Liver (tissue), 9 donors: Measurements from ENCODE around the gene HS3ST2. TPM values are rescaled to one million over a fixed set of nuclear protein-coding genes. Genes with fewer than 3 reads are reported as not detected.

ENCODE experiments used
- DNase-seq: peaks from one replicate; pipeline ENCODE4 v3.0.0-alpha.2; 2017; ENCODE audit warnings: low spot score
- H3K27ac ChIP-seq, 2 donors: one replicate each; pipeline ENCODE4 v1.7.0; 2013; ENCODE audit warnings: inconsistent platforms in 2 of 2, low read length in 2 of 2, control low read depth in 1 of 2, low read depth in 1 of 2, mild to moderate bottlenecking in 1 of 2
- H3K27me3 ChIP-seq, 4 donors: one replicate each; pipeline versions ENCODE4 v1.6.1 to v1.7.0; 2013; ENCODE audit warnings: low read length in 3 of 4, inconsistent platforms in 1 of 4, mild to moderate bottlenecking in 1 of 4, moderate library complexity in 1 of 4; ENCODE audit not compliant: control insufficient read depth in 4 of 4, insufficient read depth in 4 of 4
- H3K36me3 ChIP-seq, 4 donors: one replicate each; pipeline versions ENCODE4 v1.6.1 to v1.7.0; 2013; ENCODE audit warnings: low read length in 3 of 4, mild to moderate bottlenecking in 3 of 4, low read depth in 1 of 4, moderate library complexity in 1 of 4; ENCODE audit not compliant: control insufficient read depth in 4 of 4, insufficient read depth in 3 of 4
- H3K4me1 ChIP-seq, 4 donors: one replicate each; pipeline versions ENCODE4 v1.6.1 to v1.7.0; 2013; ENCODE audit warnings: low read length in 3 of 4, mild to moderate bottlenecking in 3 of 4, moderate library complexity in 1 of 4; ENCODE audit not compliant: control insufficient read depth in 4 of 4, insufficient read depth in 4 of 4
- H3K4me3 ChIP-seq, 3 donors: one replicate each; pipeline versions ENCODE4 v1.6.1 to v1.7.0; 2013; ENCODE audit warnings: low read length in 3 of 3, control low read depth in 1 of 3, low read depth in 1 of 3, mild to moderate bottlenecking in 1 of 3
- H3K9ac ChIP-seq, 2 donors: one replicate each; pipeline ENCODE4 v1.7.0; 2013; ENCODE audit warnings: low read length in 2 of 2, mild to moderate bottlenecking in 2 of 2, moderate library complexity in 2 of 2, control low read depth in 1 of 2, low read depth in 1 of 2
- H3K9me3 ChIP-seq, 4 donors: one replicate each; pipeline versions ENCODE4 v1.6.1 to v1.7.0; 2013; ENCODE audit warnings: low read length in 3 of 4; ENCODE audit not compliant: control insufficient read depth in 4 of 4
- EGR1 ChIP-seq, 2 donors: IDR thresholded peaks; 2 replicates each; pipeline ENCODE4 v1.6.1; 2016 to 2018; ENCODE audit warnings: antibody characterized with exemption in 2 of 2, low read depth in 2 of 2
- FOXA1 ChIP-seq: IDR thresholded peaks from 2 replicates; pipeline ENCODE4 v1.6.1; 2016; ENCODE audit warnings: antibody characterized with exemption
- FOXA2 ChIP-seq: IDR thresholded peaks from 2 replicates; pipeline ENCODE4 v1.6.1; 2016; ENCODE audit warnings: antibody characterized with exemption
- GABPA ChIP-seq, 2 donors: IDR thresholded peaks in 1 of 2; conservative IDR thresholded peaks in 1 of 2; 2 replicates each; pipeline ENCODE4 v1.6.1; 2016; ENCODE audit warnings: antibody characterized with exemption in 2 of 2, mild to moderate bottlenecking in 1 of 2, moderate library complexity in 1 of 2
- HNF4A ChIP-seq, 2 donors: conservative IDR thresholded peaks; 2 replicates each; pipeline ENCODE4 v1.6.1; 2016; ENCODE audit warnings: antibody characterized with exemption in 2 of 2, mild to moderate bottlenecking in 2 of 2
- HNF4G ChIP-seq: IDR thresholded peaks from 2 replicates; pipeline ENCODE4 v1.6.1; 2016; ENCODE audit warnings: antibody characterized with exemption
- JUND ChIP-seq, 2 donors: IDR thresholded peaks; 2 replicates each; pipeline ENCODE4 v1.6.1; 2016; ENCODE audit warnings: antibody characterized with exemption in 2 of 2
- NR2F2 ChIP-seq: IDR thresholded peaks from 2 replicates; pipeline ENCODE4 v1.6.1; 2016; ENCODE audit warnings: antibody characterized with exemption
- RAD21 ChIP-seq, 2 donors: IDR thresholded peaks; 2 replicates each; pipeline ENCODE4 v1.6.1; 2016; ENCODE audit warnings: antibody characterized with exemption in 2 of 2, mild to moderate bottlenecking in 2 of 2
- RXRA ChIP-seq, 2 donors: IDR thresholded peaks; 2 replicates each; pipeline ENCODE4 v1.6.1; 2017 to 2018; ENCODE audit warnings: antibody characterized with exemption in 2 of 2, mild to moderate bottlenecking in 1 of 2
- SP1 ChIP-seq: IDR thresholded peaks from 2 replicates; pipeline ENCODE4 v1.6.1; 2018; ENCODE audit warnings: antibody characterized with exemption, mild to moderate bottlenecking
- TAF1 ChIP-seq: conservative IDR thresholded peaks from 2 replicates; pipeline ENCODE4 v1.6.1; 2016; ENCODE audit warnings: antibody characterized with exemption, mild to moderate bottlenecking
- YY1 ChIP-seq: IDR thresholded peaks from 2 replicates; pipeline ENCODE4 v1.6.1; 2016; ENCODE audit warnings: antibody characterized with exemption, mild to moderate bottlenecking
- WGBS: extraction: QIAGEN DNeasy Blood & Tissue Kit; methylation state at CpG from one replicate; pipeline ENCODE4 v1.1.7; 2013; 5-methylcytosine and 5-hydroxymethylcytosine counted together
- polyA plus RNA-seq, 2 donors: library from polyadenylated mRNA; stranded (reverse) in 1 of 2; unstranded in 1 of 2; fragments of 200-250 nt in 1 of 2; fragments of >200 nt in 1 of 2; fragmentation: Nextera tagmentation in 1 of 2; extraction: Ambion mirVana in 1 of 2; gene quantifications; one replicate each; pipeline versions ENCODE4 v1.2.1 to v1.2.3, GENCODE V29; 2013 to 2015
- total RNA-seq, 2 donors: library from RNA; depleted of rRNA; stranded (reverse); fragments of >200 nt; gene quantifications; one replicate each; pipeline ENCODE4 v1.2.3, GENCODE V29; 2014
- TF ChIP-seq, protein P1 (sequence below): fragments of 150-350 bp; IDR thresholded peaks from 2 replicates; pipeline ENCODE4 v1.5.1; 2017; ENCODE audit warnings: improper control_type of control experiment, low read depth, low read length; ENCODE audit not compliant: missing input control
- TF ChIP-seq, protein P2 (sequence below): IDR thresholded peaks from 2 replicates; pipeline ENCODE4 v1.6.1; 2016; ENCODE audit warnings: antibody characterized with exemption
- TF ChIP-seq, protein P3 (sequence below): IDR thresholded peaks from 2 replicates; pipeline ENCODE4 v1.6.1; 2016; ENCODE audit warnings: antibody characterized with exemption
- TF ChIP-seq, protein P4 (sequence below): IDR thresholded peaks from 2 replicates; pipeline ENCODE4 v1.6.1; 2016; ENCODE audit warnings: antibody characterized with exemption
- TF ChIP-seq, protein P5 (sequence below): IDR thresholded peaks from 2 replicates; pipeline ENCODE4 v1.6.1; 2016; ENCODE audit warnings: antibody characterized with exemption, mild to moderate bottlenecking
- donor health status: healthy.
- donor health status: healthy.
- donor health status: healthy.
- donor health status: healthy.
- donor health status: healthy.

The HS3ST2 gene
- total and polyA plus RNA-seq, 4 donors, result 0.08 to 0.14 (median 0.09) TPM; not detected in 1

DNA sequence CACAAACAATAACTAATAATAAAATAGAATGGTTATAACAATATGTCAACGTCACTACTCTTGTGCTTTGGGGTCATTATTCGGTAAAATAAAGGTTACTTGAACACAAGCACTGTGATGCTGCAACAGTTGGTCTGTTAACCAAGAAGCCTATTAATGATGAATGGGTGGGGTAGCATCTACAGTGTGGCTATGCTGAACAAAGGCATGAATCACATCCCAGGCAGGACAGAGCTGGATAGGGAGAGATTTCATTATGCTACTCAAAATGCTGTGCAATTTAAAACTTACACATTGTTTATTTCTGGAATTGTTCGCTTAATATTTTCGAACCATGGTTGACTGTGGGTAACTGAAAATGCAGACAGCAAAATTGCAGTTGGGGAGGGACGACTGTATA, 9.1 kb upstream of the HS3ST2 start:
- no peak overlapping the region for H3K4me3 ChIP-seq
- no peaks in the 10 kb centered on the region for H3K9me3 ChIP-seq
- H3K27me3 ChIP-seq, result peaks cover 0 to 13% (median 0%) of the 10 kb centered on the region in 4 donors
- no peak overlapping the region for H3K27ac ChIP-seq
- no peak overlapping the region for H3K9ac ChIP-seq
- 69% methylated on average over 5 of the region's 5 CpGs for WGBS
- no peaks in the 10 kb centered on the region for H3K36me3 ChIP-seq
- H3K4me1 ChIP-seq, result no peaks in the 10 kb centered on the region
- DNase-seq, result no peak
- no peak for TF ChIP-seq FOXA2
- no peak for TF ChIP-seq TAF1
- TF ChIP-seq SP1, result no peak
- TF ChIP-seq, protein P1, sequence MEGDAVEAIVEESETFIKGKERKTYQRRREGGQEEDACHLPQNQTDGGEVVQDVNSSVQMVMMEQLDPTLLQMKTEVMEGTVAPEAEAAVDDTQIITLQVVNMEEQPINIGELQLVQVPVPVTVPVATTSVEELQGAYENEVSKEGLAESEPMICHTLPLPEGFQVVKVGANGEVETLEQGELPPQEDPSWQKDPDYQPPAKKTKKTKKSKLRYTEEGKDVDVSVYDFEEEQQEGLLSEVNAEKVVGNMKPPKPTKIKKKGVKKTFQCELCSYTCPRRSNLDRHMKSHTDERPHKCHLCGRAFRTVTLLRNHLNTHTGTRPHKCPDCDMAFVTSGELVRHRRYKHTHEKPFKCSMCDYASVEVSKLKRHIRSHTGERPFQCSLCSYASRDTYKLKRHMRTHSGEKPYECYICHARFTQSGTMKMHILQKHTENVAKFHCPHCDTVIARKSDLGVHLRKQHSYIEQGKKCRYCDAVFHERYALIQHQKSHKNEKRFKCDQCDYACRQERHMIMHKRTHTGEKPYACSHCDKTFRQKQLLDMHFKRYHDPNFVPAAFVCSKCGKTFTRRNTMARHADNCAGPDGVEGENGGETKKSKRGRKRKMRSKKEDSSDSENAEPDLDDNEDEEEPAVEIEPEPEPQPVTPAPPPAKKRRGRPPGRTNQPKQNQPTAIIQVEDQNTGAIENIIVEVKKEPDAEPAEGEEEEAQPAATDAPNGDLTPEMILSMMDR, result no peak
- TF ChIP-seq FOXA1, result no peak
- no peak for TF ChIP-seq HNF4G
- no peak for TF ChIP-seq YY1
- TF ChIP-seq, protein P2, sequence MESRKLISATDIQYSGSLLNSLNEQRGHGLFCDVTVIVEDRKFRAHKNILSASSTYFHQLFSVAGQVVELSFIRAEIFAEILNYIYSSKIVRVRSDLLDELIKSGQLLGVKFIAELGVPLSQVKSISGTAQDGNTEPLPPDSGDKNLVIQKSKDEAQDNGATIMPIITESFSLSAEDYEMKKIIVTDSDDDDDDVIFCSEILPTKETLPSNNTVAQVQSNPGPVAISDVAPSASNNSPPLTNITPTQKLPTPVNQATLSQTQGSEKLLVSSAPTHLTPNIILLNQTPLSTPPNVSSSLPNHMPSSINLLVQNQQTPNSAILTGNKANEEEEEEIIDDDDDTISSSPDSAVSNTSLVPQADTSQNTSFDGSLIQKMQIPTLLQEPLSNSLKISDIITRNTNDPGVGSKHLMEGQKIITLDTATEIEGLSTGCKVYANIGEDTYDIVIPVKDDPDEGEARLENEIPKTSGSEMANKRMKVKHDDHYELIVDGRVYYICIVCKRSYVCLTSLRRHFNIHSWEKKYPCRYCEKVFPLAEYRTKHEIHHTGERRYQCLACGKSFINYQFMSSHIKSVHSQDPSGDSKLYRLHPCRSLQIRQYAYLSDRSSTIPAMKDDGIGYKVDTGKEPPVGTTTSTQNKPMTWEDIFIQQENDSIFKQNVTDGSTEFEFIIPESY, result no peak
- TF ChIP-seq, protein P3, sequence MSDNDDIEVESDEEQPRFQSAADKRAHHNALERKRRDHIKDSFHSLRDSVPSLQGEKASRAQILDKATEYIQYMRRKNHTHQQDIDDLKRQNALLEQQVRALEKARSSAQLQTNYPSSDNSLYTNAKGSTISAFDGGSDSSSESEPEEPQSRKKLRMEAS, result no peak
- no peak for TF ChIP-seq RXRA (IDR thresholded peaks at IDR 0.05)
- no peak for TF ChIP-seq RAD21 (IDR thresholded peaks at IDR 0.05)
- TF ChIP-seq, protein P4, sequence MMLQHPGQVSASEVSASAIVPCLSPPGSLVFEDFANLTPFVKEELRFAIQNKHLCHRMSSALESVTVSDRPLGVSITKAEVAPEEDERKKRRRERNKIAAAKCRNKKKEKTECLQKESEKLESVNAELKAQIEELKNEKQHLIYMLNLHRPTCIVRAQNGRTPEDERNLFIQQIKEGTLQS, result no peak
- no peak for TF ChIP-seq JUND (IDR thresholded peaks at IDR 0.05)
- TF ChIP-seq NR2F2, result no peak

DNA sequence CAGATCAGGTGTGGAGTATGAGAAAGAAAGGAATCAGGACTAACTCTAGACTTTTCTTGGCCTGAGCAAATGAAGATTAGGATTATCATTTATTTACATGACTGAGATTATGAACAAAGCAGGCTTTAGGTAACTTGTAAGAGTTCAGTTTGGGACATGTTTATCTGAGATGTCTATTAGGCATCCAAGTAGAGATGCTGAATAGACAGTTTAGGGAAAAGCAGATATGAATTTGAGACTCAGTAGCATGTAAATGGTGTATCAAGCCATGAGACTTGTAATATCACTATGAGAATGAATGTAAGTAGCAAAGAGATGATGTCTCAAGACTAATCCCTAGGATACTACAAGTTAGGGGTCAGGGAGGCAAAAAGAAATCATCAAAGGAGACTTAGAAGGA, 8.6 kb upstream of the HS3ST2 start:
- Histone ChIP-seq H3K4me1 (no peaks in the 10 kb centered on the region), H3K4me3 (no peak overlapping the region), H3K27me3 (peaks cover 0 to 13% (median 0%) of the 10 kb centered on the region in 4 donors), H3K9me3 (no peaks in the 10 kb centered on the region), H3K9ac (no peak overlapping the region), H3K36me3 (no peaks in the 10 kb centered on the region), H3K27ac (no peak overlapping the region)
- TF ChIP-seq YY1 (no peak), FOXA2 (no peak), HNF4A (conservative IDR thresholded peaks at IDR 0.05) (no peak), GABPA (IDR thresholded peaks at IDR 0.05 in 1 of 2, conservative IDR thresholded peaks at IDR 0.05 in 1 of 2) (no peak), HNF4G (no peak), RAD21 (IDR thresholded peaks at IDR 0.05) (no peak), JUND (IDR thresholded peaks at IDR 0.05) (no peak), EGR1 (IDR thresholded peaks at IDR 0.05; ENCODE audit: low read depth in 2 of 2) (no peak), SP1 (no peak)
- TF ChIP-seq, protein P1, result no peak
- TF ChIP-seq, protein P5, sequence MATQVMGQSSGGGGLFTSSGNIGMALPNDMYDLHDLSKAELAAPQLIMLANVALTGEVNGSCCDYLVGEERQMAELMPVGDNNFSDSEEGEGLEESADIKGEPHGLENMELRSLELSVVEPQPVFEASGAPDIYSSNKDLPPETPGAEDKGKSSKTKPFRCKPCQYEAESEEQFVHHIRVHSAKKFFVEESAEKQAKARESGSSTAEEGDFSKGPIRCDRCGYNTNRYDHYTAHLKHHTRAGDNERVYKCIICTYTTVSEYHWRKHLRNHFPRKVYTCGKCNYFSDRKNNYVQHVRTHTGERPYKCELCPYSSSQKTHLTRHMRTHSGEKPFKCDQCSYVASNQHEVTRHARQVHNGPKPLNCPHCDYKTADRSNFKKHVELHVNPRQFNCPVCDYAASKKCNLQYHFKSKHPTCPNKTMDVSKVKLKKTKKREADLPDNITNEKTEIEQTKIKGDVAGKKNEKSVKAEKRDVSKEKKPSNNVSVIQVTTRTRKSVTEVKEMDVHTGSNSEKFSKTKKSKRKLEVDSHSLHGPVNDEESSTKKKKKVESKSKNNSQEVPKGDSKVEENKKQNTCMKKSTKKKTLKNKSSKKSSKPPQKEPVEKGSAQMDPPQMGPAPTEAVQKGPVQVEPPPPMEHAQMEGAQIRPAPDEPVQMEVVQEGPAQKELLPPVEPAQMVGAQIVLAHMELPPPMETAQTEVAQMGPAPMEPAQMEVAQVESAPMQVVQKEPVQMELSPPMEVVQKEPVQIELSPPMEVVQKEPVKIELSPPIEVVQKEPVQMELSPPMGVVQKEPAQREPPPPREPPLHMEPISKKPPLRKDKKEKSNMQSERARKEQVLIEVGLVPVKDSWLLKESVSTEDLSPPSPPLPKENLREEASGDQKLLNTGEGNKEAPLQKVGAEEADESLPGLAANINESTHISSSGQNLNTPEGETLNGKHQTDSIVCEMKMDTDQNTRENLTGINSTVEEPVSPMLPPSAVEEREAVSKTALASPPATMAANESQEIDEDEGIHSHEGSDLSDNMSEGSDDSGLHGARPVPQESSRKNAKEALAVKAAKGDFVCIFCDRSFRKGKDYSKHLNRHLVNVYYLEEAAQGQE, result no peak
- TF ChIP-seq, protein P4, result no peak
- TF ChIP-seq, protein P3, result no peak
- no peak for DNase-seq
